Thymus (tissue), 11 donors: ENCODE data around the gene ATF6. TPM values are rescaled to one million over a fixed set of nuclear protein-coding genes. Genes with fewer than 3 reads are reported as not detected.

Experiments used
- DNase-seq, 9 donors: peaks; one replicate each; pipeline ENCODE4 v3.0.0-alpha.2; 2013; ENCODE audit warnings: low spot score in 9 of 9, low read depth in 6 of 9, missing footprints in 1 of 9
- H3K27ac ChIP-seq, 2 donors: one replicate each; pipeline ENCODE4 v1.5.1; 2013; ENCODE audit warnings: control low read depth in 1 of 2, low read depth in 1 of 2, low read length in 1 of 2, mild to moderate bottlenecking in 1 of 2, moderate library complexity in 1 of 2
- H3K27me3 ChIP-seq, 2 donors: one replicate each; pipeline ENCODE4 v1.5.1; 2013; ENCODE audit warnings: low read length in 1 of 2; ENCODE audit not compliant: control insufficient read depth in 2 of 2, insufficient read depth in 1 of 2
- H3K36me3 ChIP-seq, 2 donors: one replicate each; pipeline ENCODE4 v1.5.1; 2013; ENCODE audit warnings: low read length in 1 of 2, mild to moderate bottlenecking in 1 of 2, moderate library complexity in 1 of 2; ENCODE audit not compliant: control insufficient read depth in 2 of 2, insufficient read depth in 2 of 2
- H3K4me1 ChIP-seq, 2 donors: one replicate each; pipeline ENCODE4 v1.5.1; 2013; ENCODE audit warnings: low read length in 2 of 2; ENCODE audit not compliant: control insufficient read depth in 2 of 2, insufficient read depth in 2 of 2
- H3K4me3 ChIP-seq, 2 donors: one replicate each; pipeline ENCODE4 v1.5.1; 2013; ENCODE audit warnings: low read length in 2 of 2, control low read depth in 1 of 2, mild to moderate bottlenecking in 1 of 2
- H3K9me3 ChIP-seq, 2 donors: one replicate each; pipeline ENCODE4 v1.5.1; 2013; ENCODE audit warnings: low read length in 1 of 2, mild to moderate bottlenecking in 1 of 2; ENCODE audit not compliant: control insufficient read depth in 2 of 2, insufficient read depth in 1 of 2
- WGBS: extraction: QIAGEN DNeasy Blood & Tissue Kit; methylation state at CpG from one replicate; pipeline ENCODE4 v1.1.7; 2013; 5-methylcytosine and 5-hydroxymethylcytosine counted together
- polyA plus RNA-seq: library from polyadenylated mRNA; stranded (reverse); fragments of 200-250 nt; gene quantifications from one replicate; pipeline ENCODE4 v1.2.3, GENCODE V29; 2013
- total RNA-seq: library from RNA; stranded (reverse); fragments of 120-200 nt; gene quantifications from one replicate; pipeline ENCODE4 v1.2.4, GENCODE V29; 2013
- donor health status: healthy.

ATF6 gene
- total and polyA plus RNA-seq, 2 donors, result 6.5 to 12.7 TPM

DNA sequence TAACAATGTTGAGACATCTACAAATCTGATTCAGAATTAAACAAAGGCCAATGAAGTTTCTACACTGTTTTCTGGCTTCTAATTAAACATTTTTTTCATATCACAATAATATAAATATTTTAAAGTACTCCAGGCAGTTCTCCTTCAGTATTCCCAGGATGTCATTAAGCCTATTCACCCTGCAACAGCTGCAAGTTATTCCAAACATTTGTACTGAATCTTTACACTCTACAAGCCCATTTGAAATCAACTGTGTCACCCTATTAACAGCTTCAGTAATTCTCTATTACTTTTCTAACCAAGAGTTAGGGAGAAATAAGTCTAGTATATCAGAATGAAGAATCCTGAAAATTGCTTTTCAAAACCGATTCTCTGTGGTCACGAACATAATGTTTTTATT is 133.0 kb downstream of the ATF6 start:
- Histone ChIP-seq H3K27ac (no peak overlapping the region), H3K36me3 (no peaks in the 10 kb centered on the region), H3K4me1 (no peaks in the 10 kb centered on the region), H3K4me3 (no peak overlapping the region), H3K27me3 (no peaks in the 10 kb centered on the region), H3K9me3 (no peaks in the 10 kb centered on the region)
- 98% methylated on average over 2 of the region's 2 CpGs for WGBS
- no peak for DNase-seq

GRCh38 chr1:161900160-161900559 is 134.0 kb downstream of the ATF6 start:
- no peaks in the 10 kb centered on the region for H3K36me3 ChIP-seq
- no peaks in the 10 kb centered on the region for H3K9me3 ChIP-seq
- no peak overlapping the region for H3K4me3 ChIP-seq
- H3K4me1 ChIP-seq, result no peaks in the 10 kb centered on the region
- no peak for DNase-seq
- no peak overlapping the region for H3K27ac ChIP-seq
- 98% methylated on average over 5 of the region's 5 CpGs for WGBS
- H3K27me3 ChIP-seq, result no peaks in the 10 kb centered on the region

DNA sequence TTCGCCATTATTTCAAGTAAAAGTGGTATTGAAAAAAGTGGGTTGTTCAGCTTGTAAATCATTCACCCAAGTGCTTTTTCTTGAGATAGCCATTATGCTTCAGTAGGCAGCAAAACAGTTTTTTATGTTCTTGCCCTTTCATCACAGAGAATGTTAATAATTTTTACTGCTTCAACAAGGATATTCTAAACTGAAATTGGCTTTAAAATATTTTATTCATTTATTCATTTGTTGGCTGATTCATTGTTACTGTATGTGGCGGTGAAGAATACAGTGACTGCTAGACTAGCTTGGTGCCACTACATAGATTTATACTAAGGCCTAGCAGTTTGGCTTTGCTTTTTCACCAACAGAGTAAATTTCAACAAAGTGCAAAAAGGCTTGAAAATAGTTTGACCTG is 136.1 kb downstream of the ATF6 start:
- no peak overlapping the region for H3K27ac ChIP-seq
- no peaks in the 10 kb centered on the region for H3K4me1 ChIP-seq
- H3K4me3 ChIP-seq, result no peak overlapping the region
- no peaks in the 10 kb centered on the region for H3K9me3 ChIP-seq
- H3K36me3 ChIP-seq, result no peaks in the 10 kb centered on the region
- DNase-seq, result no peak
- 97% methylated on average over 2 of the region's 2 CpGs for WGBS
- H3K27me3 ChIP-seq, result no peaks in the 10 kb centered on the region

- Histone ChIP-seq H3K36me3 (no peaks in the 10 kb centered on the region), H3K9me3 (no peaks in the 10 kb centered on the region), H3K4me1 (no peaks in the 10 kb centered on the region), H3K27me3 (no peaks in the 10 kb centered on the region), H3K4me3 (no peak overlapping the region), H3K27ac (no peak overlapping the region)
- DNase-seq, result peak in 7 of 9 donors; percentile 7 to 46 (median 20)
- over 99% methylated on average over 3 of the region's 3 CpGs for WGBS
Observed at GRCh38 chr1:161905269-161905884, 139.3 kb downstream of the ATF6 start.

GRCh38 chr1:161907265-161907664 is 141.1 kb downstream of the ATF6 start:
- no peak overlapping the region for H3K4me3 ChIP-seq
- H3K27ac ChIP-seq, result no peak overlapping the region
- no peaks in the 10 kb centered on the region for H3K27me3 ChIP-seq
- DNase-seq, result no peak
- H3K36me3 ChIP-seq, result no peaks in the 10 kb centered on the region
- no peaks in the 10 kb centered on the region for H3K4me1 ChIP-seq
- no peaks in the 10 kb centered on the region for H3K9me3 ChIP-seq

- no peak for DNase-seq
- WGBS, result 99% methylated on average over 3 of the region's 3 CpGs
- Histone ChIP-seq H3K9me3 (no peaks in the 10 kb centered on the region), H3K27ac (no peak overlapping the region), H3K4me1 (no peaks in the 10 kb centered on the region), H3K4me3 (no peak overlapping the region), H3K36me3 (no peaks in the 10 kb centered on the region), H3K27me3 (no peaks in the 10 kb centered on the region)
Observed at GRCh38 chr1:161908264-161908663, 142.1 kb downstream of the ATF6 start.

DNA sequence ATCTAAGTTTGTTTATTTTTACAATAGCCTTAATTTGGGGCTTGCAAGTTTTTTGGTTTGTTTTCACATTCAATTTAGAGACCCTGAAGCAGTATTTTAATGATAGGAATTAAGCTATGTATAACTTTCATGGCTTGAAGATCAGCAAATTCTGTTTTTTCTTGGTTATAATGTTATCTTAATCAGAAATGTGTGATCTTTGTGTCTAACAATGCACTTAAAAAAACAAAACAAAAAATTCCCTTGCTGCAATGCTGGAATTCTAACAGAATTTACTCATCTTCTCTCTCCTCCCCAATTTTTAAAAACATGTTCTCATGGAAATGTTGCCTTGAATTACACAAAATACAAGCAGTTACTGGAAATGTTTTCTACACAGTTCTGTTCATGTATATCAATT is 144.5 kb downstream of the ATF6 start:
- H3K4me1 ChIP-seq, result no peaks in the 10 kb centered on the region
- peaks cover 0 to 9% of the 10 kb centered on the region in 2 donors for H3K36me3 ChIP-seq
- no peak for DNase-seq
- H3K27ac ChIP-seq, result no peak overlapping the region
- H3K9me3 ChIP-seq, result no peaks in the 10 kb centered on the region
- H3K4me3 ChIP-seq, result no peak overlapping the region
- no peaks in the 10 kb centered on the region for H3K27me3 ChIP-seq

DNA sequence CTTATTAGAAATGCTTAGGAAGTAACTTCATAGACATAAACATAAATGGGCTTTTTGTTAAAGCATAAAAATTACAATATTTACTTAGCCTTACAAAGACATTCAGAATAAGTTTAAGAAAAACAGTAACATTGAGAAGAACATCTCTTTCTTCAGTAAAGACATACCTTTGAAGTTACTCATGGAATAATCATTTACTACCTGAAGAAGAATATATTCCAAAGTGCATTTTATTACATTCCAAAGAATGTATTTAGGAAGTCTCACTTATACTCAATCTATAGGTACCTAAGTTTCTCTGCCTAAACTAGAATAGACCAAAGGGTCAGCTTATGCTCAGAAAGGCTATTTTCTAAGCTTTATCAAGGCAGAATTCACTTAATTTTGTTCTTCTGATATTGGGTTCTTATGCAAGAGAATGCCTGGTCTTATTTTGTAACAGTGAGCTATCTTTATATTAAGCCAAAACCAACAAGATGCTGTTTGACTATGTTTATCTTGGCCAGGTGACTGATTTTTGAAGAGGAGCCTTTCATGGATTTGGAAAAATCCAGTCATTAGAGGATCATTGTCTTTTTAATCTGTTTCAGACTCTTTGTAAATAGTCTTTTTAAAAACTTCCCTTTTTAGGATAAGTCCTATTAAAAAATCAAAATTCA is 147.5 kb downstream of the ATF6 start:
- Histone ChIP-seq H3K9me3 (no peaks in the 10 kb centered on the region), H3K27ac (no peak overlapping the region), H3K27me3 (no peaks in the 10 kb centered on the region), H3K36me3 (peaks cover 0 to 9% of the 10 kb centered on the region in 2 donors), H3K4me1 (no peaks in the 10 kb centered on the region), H3K4me3 (no peak overlapping the region)
- no peak for DNase-seq

- Histone ChIP-seq H3K4me3 (no peak overlapping the region), H3K27ac (no peak overlapping the region), H3K36me3 (peaks cover 0 to 9% of the 10 kb centered on the region in 2 donors), H3K4me1 (no peaks in the 10 kb centered on the region), H3K27me3 (no peaks in the 10 kb centered on the region), H3K9me3 (no peaks in the 10 kb centered on the region)
- WGBS, result 98% methylated on average over 1 of the region's 1 CpG
- DNase-seq, result no peak
Observed at GRCh38 chr1:161914595-161914994, 148.5 kb downstream of the ATF6 start.
